Transverse colon (tissue), 4 donors: ENCODE data around the gene ZNF860.

ENCODE experiments used
- CTCF ChIP-seq, 5 experiments: fragments of 200-600 bp in 3 of 5; fragments of 450-650 bp in 2 of 5; sonication (generic) in 3 of 5; IDR thresholded peaks; 1 replicate in 2 of 5; 2 replicates in 3 of 5; pipeline ENCODE4 v1.5.1; 2016 to 2017; ENCODE audit warnings: antibody characterized with exemption in 5 of 5, inconsistent platforms in 3 of 5, mild to moderate bottlenecking in 2 of 5, moderate library complexity in 1 of 5
- EP300 ChIP-seq: sonication (generic); formaldehyde crosslinking; IDR thresholded peaks from one replicate; pipeline ENCODE4 v1.6.1; 2017; ENCODE audit warnings: antibody characterized with exemption, low read depth
- POLR2A ChIP-seq: fragments of 450-650 bp; IDR thresholded peaks from one replicate; pipeline ENCODE4 v1.6.1; 2016; ENCODE audit warnings: antibody characterized with exemption, mild to moderate bottlenecking, moderate library complexity
- POLR2AphosphoS5 ChIP-seq, 3 donors: sonication (generic); formaldehyde crosslinking; IDR thresholded peaks; one replicate each; pipeline ENCODE4 v1.6.1; 2016; ENCODE audit warnings: antibody characterized with exemption in 3 of 3

- TF ChIP-seq CTCF (IDR thresholded peaks at IDR 0.05) (no peak), POLR2A (no peak), POLR2AphosphoS5 (IDR thresholded peaks at IDR 0.05) (no peak), EP300 (no peak)
Observed at GRCh38 chr3:31947162-31947561, 34.4 kb upstream of the ZNF860 start.
